HCT116 (cell line): Measurements from ENCODE around the gene OSBP2.

ENCODE experiments used
- EZH2 ChIP-seq: fragments of 200-600 bp; sonication (generic); IDR thresholded peaks from 2 replicates; pipeline ENCODE4 v1.6.1; 2017; ENCODE audit warnings: antibody characterized with exemption, mixed run types
- JUND ChIP-seq: IDR thresholded peaks from 2 replicates; pipeline ENCODE4 v1.6.1; 2012
- POLR2A ChIP-seq: IDR thresholded peaks from 2 replicates; pipeline ENCODE4 v1.7.0; 2011; ENCODE audit warnings: borderline replicate concordance; ENCODE audit not compliant: insufficient read depth, insufficient read length; ENCODE audit errors: extremely low read depth
- POLR2AphosphoS5 ChIP-seq: IDR thresholded peaks from 2 replicates; pipeline ENCODE4 v1.6.1; 2011; ENCODE audit warnings: mild to moderate bottlenecking, low read depth, low read length, moderate library complexity
- ZFX ChIP-seq: fragments of 450-650 bp; IDR thresholded peaks from 2 replicates; pipeline ENCODE4 v1.6.1; 2017
- ZNF274 ChIP-seq: fragments of 200-500 bp; sonication (Bioruptor generic); IDR thresholded peaks from 2 replicates; pipeline ENCODE4 v1.6.1; 2014; ENCODE audit warnings: mild to moderate bottlenecking, low read depth, low read length, inconsistent platforms
- TF ChIP-seq, protein P1 (sequence below), 3 experiments: fragments of 200-600 bp in 1 of 3; sonication (generic) in 1 of 3; IDR thresholded peaks in 2 of 3; conservative IDR thresholded peaks in 1 of 3; 2 replicates each; pipeline ENCODE4 v1.5.1; 2012 to 2017; ENCODE audit warnings: low read depth in 2 of 3, low read length in 2 of 3, antibody characterized with exemption in 1 of 3, borderline replicate concordance in 1 of 3, control low read depth in 1 of 3, mild to moderate bottlenecking in 1 of 3, mixed read lengths in 1 of 3, mixed run types in 1 of 3, moderate library complexity in 1 of 3; ENCODE audit not compliant: insufficient read depth in 1 of 3
- TF ChIP-seq, protein P2 (sequence below): IDR thresholded peaks from 2 replicates; pipeline ENCODE4 v1.6.1; 2012; ENCODE audit warnings: low read depth
- TF ChIP-seq, protein P3 (sequence below): IDR thresholded peaks from 2 replicates; pipeline ENCODE4 v1.6.1; 2012

DNA sequence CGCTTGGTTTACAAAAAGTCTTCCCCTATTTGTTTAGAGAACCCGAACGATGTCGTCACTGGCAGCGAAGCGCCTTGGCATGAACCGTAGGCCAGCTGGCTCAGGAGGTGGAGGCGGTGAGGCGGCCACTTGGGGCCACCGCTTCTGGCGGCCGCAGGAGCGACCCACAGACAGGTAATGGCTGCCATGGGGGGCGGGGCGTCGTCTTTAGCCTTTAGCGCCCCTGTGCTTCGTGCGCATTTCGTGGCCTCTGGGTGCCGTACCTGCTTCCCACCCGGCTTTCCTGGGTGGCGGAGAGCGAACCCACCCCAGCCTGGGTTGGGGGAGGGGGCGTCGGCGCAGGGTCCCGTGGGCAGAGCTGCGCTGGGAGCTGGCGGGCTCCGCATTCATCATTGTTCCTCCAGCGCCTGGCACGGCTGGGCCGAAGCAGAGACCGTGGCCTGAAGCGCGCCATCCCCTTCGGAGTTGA, 469 bp upstream of the OSBP2 start:
- TF ChIP-seq, protein P1, sequence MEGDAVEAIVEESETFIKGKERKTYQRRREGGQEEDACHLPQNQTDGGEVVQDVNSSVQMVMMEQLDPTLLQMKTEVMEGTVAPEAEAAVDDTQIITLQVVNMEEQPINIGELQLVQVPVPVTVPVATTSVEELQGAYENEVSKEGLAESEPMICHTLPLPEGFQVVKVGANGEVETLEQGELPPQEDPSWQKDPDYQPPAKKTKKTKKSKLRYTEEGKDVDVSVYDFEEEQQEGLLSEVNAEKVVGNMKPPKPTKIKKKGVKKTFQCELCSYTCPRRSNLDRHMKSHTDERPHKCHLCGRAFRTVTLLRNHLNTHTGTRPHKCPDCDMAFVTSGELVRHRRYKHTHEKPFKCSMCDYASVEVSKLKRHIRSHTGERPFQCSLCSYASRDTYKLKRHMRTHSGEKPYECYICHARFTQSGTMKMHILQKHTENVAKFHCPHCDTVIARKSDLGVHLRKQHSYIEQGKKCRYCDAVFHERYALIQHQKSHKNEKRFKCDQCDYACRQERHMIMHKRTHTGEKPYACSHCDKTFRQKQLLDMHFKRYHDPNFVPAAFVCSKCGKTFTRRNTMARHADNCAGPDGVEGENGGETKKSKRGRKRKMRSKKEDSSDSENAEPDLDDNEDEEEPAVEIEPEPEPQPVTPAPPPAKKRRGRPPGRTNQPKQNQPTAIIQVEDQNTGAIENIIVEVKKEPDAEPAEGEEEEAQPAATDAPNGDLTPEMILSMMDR (IDR thresholded peaks at IDR 0.05 in 2 of 3, conservative IDR thresholded peaks at IDR 0.05 in 1 of 3; ENCODE audit: borderline replicate concordance in 1 of 3, insufficient read depth in 1 of 3, low read depth in 2 of 3, low read length in 2 of 3) = no peak
- 0 out of 2 replicates have a peak, but pooled peaks have one; percentile 43 for TF ChIP-seq POLR2AphosphoS5
- no peak for TF ChIP-seq JUND
- TF ChIP-seq, protein P2, sequence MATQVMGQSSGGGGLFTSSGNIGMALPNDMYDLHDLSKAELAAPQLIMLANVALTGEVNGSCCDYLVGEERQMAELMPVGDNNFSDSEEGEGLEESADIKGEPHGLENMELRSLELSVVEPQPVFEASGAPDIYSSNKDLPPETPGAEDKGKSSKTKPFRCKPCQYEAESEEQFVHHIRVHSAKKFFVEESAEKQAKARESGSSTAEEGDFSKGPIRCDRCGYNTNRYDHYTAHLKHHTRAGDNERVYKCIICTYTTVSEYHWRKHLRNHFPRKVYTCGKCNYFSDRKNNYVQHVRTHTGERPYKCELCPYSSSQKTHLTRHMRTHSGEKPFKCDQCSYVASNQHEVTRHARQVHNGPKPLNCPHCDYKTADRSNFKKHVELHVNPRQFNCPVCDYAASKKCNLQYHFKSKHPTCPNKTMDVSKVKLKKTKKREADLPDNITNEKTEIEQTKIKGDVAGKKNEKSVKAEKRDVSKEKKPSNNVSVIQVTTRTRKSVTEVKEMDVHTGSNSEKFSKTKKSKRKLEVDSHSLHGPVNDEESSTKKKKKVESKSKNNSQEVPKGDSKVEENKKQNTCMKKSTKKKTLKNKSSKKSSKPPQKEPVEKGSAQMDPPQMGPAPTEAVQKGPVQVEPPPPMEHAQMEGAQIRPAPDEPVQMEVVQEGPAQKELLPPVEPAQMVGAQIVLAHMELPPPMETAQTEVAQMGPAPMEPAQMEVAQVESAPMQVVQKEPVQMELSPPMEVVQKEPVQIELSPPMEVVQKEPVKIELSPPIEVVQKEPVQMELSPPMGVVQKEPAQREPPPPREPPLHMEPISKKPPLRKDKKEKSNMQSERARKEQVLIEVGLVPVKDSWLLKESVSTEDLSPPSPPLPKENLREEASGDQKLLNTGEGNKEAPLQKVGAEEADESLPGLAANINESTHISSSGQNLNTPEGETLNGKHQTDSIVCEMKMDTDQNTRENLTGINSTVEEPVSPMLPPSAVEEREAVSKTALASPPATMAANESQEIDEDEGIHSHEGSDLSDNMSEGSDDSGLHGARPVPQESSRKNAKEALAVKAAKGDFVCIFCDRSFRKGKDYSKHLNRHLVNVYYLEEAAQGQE = no peak
- TF ChIP-seq POLR2A = no peak
- no peak for TF ChIP-seq ZNF274
- TF ChIP-seq ZFX = peak; percentile 12; the same call in 1 of the 2 replicates
- TF ChIP-seq, protein P3, sequence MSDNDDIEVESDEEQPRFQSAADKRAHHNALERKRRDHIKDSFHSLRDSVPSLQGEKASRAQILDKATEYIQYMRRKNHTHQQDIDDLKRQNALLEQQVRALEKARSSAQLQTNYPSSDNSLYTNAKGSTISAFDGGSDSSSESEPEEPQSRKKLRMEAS = no peak
- TF ChIP-seq EZH2 = no peak
